Occipital lobe (tissue), 2 donors: ENCODE data around the gene AVL9. TPM values are rescaled to one million over a fixed set of nuclear protein-coding genes. Genes with fewer than 3 reads are reported as not detected.

ENCODE experiments used
- DNase-seq: peaks from one replicate; lab custom pipeline; 2025; lab: John Stamatoyannopoulos, UW
- total RNA-seq: library from RNA; depleted of rRNA; stranded (reverse); fragments of >200 nt; gene quantifications from one replicate; pipeline ENCODE4 v1.2.3, GENCODE V29; 2014

AVL9 gene
- total RNA-seq, 1 donor from 2014 or later: 87.3 TPM

DNA sequence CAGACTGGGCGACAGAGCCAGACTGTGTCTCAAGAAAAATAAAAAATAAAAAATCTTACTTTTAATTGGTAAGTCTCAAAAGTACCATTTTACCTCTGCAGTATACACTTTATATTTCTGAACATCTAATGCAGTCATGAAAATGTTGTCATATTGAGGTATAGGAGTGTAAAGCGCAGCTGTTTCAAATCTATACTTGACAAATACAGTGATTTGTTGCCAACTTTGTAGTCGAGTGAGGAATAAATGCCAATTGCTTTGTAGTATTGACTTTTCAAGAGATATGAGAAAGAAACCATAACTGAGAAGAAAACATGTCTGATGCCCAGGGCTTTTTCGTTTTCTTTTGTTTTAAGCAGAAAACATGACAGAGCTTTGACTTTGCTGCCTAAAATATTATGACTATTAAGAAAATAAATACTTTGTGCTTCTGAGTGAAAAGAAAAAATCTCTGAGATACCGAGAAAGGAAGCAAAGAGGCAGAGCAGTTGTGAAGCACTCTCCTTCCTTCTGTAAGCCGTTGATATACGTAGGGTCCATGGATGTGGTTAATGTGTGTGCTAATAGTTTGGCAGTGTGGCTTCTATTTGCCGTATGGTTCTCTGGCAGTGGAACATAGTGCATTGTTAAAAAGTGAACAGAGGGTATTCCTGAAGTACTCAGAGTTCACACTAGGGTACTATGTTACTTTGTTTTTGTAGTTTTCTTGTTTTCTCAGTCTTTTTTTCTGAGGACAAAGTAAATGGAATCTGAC, 38.2 kb downstream of the AVL9 start:
- no peak for DNase-seq

DNA sequence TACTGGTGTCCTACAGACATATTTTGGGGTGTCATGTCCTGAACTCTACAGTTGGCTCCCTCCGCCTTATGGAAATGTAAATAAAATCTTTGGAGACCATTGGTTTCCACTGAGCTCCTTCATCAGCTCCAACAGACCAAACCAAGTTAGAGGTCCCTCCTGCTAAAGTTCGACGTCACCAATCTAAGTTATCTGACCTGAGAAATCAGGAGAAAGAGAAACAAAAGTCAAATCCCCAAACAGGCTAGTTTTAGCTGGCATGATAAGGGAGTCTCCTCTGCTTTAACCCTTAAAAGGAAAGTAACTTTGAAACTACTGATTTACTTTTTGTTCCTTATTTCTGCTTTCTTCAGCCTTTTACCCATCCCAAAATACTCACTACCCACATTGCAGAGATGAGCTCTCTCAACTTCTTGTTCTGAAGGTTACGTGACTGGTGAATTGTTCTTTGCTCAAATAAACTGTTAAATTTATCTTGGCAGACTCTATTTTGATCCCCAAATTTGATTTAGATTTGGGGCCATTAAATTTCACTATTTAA, 39.9 kb downstream of the AVL9 start:
- DNase-seq: no peak

DNA sequence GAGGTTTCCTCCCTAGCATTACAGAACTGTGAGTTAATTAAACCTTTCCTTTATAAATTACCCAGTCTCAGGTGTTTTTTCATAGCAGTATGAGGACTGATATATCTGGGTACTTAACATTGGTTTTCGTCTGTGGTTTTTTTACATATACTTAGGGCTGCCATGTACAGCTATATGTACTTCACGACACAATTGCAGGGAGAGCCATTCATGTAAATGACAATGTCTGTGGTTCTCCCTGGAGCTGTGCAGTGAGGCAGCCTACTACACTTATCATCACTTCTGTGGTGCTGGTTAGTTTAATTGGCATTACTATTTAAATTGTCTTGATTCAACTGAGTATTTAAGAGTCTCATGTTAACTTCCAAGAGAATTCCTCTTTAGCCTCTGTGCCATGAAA, 40.7 kb downstream of the AVL9 start:
- no peak for DNase-seq

DNA sequence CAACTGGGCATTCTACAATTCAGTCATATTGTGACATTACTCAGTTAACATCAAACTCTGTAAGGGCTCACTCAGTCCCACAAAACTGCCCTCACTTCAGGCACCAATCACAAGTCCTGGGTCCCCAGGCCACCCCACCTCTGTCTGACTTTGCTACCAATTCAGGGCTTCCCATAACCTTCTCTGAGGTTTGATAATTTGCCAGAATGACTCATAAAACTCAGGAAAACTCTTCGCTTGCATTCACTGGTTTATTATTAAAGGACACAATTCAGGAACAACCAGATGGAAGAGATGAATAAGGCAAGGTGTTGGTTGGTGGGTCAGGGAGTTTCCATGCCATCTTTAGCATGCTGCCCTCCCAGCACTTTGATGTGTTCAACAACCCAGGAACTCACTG, 41.3 kb downstream of the AVL9 start:
- no peak for DNase-seq

DNA sequence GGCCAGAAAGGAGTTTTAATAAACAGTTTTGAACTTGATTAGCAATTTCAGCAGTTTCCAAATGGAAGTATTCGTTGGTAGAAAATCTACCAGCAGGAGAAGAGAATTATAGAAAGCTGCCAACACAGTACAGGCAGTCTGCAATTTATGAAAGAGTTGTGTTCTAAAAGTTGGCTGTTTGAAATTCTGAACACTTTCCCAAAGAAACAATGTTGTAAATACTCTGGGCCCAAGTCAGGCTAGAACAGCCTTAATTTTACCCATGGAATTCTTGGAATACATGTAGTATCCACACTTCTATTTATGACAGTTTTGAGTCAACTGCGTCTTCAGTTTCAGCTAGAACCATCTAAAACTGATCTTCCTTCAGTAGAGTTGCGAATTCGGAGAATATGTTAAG, 42.5 kb downstream of the AVL9 start:
- DNase-seq: no peak

DNA sequence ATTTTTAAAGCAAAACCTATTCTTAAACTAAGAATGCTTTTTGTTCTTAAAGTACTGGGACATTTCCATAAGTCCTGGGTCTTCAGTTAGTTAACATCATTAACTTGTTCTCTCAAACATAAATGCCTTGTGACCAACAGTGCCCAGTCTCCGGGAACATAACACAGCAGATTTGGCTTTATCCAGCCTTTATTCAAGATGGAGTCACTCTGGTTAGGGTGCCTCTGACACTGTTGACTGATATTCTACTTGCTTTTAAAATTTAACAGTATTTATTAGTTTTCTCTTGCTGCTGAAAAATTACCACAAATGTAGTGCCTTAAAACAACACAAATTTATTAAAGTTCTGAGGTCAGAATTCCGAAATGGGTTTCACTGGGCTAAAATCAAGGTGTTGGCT, 44.1 kb downstream of the AVL9 start:
- DNase-seq: no peak

DNA sequence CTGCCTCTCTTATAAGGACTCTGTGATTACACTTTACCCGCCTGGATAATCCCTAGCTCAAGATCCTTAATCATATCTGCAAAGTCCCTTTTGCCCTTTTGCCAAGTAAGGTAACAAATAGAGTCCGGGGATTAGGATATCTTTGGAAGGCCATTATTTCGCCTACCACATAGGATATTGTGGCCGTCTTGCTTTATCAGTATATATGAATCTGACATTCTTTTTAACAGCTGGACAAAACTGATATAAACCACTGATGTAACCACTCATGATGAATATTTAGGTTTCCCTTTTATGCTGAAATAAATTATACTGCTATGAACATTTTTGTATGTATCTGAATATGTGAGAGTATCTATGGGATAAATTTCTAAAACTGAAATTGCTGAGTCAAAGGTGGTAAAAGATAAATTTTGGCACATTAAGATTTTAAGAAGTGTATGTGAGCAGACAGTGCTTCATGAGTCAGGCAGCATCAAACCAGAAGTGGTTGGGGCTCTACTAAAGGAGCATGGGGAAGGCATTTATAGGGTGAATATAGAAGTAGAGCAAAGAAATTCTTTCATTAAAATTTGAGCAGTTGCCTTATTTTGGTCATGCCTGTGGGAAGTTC, 44.7 kb downstream of the AVL9 start:
- DNase-seq: no peak

DNA sequence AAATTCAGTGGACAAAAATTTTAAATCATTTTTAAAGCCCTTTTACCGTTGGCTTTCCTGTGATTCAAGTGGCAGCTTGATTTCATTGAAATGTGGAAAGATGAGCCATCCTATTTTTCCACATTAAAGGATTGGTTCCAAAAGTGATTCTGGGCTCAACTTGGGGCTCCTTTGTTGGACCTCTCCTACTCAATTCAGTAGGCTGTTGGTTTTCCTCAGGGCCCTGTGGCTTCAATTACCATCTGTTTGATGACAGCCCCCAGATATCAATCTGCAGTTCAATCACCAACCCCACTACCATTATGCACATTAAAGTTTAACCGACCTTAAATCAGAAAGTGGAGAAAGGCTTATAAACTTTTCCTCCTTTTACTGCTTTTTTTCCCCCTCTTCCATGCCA, 47.3 kb downstream of the AVL9 start:
- DNase-seq: no peak

DNA sequence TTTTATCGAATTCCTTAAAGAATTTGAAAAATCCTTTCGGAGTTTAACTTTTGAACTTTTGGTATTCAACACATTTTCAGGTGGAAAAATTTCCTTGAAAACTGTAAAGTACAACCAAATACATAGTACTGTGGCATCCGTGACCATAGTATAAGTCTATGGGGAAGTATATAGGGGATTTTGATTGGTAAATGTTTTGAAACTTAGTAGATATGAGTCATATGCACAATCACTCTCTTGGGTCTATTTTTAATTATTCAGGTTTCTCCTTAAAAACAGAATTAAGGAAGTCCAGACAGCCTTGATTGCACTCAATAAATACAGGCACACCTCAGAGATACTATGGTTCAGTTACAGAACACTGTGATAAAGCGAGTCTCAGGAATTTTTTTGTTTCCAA, 64.2 kb downstream of the AVL9 start:
- no peak for DNase-seq

DNA sequence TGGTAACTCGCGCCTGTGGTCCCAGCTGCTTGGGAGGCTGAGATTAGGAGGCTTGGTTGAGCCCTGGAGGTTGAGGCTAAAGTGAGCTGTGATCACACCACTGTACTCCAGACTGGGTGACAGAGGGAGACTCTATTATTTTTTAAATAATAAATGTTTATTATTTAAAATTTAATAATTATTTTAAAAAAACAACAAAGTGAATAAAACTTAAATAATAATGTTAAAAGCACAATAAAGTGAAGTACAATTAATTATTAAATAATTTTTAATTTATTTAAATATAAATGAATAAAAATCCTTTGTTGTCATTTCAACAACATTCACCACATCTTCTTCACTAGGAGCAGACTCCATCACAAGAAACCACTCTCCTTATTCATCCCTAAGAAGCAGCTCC, 64.8 kb downstream of the AVL9 start:
- no peak for DNase-seq

DNA sequence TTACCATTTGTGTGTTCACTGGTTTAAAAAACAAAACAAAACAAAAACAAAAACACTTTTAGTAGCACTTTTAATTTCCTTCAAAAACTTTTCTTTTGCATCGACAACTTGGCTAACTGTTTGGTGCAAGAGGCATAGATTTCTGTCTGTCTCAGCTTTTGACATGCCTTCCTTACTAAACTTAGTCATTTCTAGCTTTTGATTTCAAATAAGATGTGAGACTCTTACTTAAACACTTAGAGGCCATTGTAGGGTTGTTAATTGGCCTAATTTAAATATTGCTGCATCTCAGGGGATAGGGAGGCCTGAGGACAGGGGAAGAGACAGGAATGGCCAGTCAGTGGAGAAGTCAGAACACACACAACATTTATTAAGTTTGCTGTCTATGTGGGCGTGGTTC, 66.3 kb downstream of the AVL9 start:
- DNase-seq: no peak

DNA sequence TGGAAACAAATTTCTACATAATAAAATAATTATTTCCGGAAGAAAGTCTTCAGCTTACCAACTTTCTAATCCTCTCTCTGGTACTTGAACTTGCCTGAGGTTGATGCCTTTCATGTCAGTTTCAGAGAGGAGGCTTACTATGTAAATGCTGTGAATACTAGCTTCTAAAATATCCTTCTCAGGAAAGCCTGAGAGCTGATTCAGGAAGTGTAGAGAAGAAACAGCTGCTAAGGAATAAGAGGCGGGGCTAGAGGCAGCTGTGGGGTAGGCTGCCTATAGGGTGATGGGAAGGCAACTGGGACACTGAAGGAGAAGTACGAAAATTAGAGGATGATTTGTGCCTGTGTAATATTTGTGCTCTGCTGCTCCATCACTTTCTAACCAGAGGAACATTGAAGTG, 69.3 kb downstream of the AVL9 start:
- no peak for DNase-seq

DNA sequence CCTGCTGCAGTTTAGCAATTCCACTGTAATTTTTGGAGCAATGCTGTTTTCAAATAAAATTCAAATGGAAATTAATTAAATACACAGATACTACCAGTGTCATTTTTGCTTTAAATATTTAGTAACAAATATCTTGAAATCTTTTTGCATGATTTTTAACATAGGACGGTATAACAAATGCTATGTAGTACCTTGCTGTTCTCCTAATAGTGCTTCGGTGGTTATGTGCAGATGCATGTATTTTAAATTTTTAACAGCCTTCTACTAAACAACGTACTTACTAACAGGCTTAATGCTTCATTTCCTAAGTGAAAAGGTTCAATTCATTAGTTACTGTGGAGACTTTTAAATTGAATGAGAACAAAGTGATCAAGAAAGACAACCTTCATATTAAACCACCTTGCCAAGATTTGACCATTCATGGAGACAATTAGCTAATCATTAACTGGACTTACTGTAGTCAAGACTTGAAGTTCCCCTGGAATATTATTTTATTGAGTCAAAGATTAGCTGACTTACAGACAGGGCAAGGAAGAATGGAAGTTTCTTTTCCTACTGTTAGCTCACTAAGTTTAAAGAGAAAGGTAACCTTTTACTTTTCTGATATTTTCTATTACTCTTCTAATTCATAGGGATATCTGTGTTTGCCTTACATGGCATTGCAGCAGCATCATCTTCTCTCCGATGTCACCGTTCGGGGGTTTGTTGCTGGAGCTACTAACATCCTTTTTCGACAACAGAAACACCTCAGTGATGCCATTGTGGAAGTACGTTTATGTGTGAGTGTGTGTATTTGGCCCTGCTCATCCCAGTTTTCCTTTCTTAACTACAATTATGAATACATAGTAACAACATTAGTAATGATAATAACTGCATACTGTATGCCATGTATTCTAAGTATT, 74.3 kb downstream of the AVL9 start:
- DNase-seq: no peak

DNA sequence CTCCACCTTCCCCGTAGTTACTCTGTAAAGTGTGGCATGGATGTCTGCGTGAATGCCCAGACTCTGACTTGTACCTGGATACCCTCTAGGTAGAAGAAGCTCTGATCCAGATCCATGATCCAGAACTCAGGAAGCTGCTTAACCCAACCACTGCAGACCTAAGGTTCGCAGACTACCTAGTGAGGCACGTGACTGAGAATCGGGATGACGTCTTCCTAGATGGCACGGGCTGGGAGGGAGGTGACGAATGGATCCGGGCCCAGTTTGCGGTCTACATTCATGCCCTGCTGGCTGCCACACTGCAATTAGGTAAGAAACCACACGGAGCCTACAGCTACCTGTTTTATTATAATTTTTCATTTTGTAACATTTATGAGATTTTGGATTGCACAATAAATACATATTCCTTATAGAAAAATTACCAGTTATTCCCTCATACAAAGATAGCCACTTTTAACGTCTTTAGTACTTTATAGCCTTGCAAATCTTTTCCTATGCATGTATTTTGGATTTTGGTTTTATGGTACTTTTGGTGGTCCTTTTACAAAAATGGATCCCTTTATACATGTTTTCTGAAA, 77.9 kb downstream of the AVL9 start:
- no peak for DNase-seq

DNA sequence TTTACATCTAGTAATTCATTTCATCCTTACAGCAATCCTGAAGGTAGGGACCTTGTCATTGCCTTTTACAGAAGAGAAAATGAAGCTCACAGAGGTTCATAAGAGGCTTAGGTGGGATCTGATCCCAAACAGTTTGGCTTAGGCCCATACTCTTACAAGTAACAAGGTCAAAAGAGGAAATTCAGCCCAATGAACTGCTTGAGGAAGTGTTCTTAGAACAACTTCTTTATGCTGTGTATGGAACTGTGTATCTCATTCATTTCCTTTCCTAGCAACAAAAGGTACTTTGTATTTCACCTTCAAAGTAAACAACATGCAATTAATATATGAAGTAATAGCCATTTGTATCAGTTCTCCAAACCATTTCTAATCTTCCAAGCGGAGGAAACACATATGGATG, 79.3 kb downstream of the AVL9 start:
- no peak for DNase-seq

DNA sequence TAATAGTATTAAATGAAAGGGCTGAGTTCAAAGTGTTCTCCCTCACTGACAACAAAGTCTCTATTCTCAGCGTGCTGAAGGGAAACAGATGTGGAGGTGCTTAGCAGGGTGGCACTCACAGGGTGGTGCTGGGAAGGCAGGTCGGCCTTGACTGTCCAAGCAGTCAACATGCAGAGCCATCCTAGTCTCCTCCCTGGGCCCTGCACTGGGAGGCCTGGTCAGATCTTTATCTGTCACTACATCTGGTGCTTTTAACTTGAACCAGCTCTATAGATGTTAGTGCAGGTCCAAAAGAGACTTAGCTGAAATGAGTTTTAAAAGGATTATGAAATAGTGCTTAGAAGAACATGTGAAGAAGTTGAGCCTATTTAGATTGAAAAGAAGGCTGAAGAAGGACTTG, 82.1 kb downstream of the AVL9 start:
- no peak for DNase-seq

DNA sequence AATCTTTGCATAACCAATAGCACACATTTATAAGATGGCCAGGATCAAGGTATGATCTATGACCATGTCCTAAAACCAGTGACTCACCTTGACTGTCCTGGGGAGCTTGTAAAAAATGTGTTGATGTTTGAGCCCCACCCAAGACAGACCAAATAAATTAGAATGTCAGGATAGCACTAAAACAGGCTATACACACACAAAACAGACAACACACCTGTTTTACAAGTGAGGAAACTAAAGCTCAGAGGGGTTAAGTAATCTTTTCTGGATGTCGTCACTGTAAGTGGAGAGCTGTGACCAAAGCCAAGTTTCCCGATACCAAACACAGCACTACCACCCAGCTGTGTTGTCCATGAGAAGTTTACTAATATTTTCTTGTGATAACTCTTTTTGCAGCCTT, 84.5 kb downstream of the AVL9 start:
- no peak for DNase-seq

DNA sequence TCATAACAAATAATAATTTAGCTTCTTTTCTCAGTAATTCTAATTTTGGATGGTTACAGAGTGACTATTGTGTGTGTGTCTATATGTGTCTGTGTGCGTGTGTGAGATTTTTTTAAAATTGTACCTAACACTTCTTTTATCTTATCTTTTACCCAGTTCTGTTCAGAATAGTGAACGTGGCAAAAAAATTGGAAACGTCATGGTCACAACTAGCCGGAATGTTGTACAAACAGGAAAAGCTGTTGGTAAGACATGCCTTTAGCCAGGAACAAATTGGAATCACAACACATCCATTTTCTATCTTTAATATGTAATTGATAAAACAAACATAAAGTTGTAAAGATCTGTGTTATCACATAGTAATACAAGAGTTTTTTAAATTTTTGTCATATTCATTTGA, 85.4 kb downstream of the AVL9 start:
- no peak for DNase-seq

DNA sequence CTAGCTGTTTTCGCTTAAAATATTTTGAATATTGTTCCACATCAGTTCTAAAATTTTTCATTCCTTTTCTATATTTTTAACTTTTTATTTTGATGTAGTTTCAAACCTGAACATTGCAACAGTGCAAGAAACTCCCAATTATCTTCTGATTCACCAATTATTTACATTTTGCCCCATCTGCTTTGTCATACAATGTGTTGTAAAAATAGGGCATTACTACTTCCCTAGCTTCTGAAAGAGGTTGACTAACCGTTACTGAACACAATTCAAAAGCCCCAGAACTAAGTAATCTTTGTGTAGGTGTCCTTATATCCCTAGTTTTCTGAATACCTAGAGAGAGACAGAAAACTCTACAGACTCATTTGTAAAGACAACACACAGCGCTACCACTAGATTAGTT, 86.7 kb downstream of the AVL9 start:
- DNase-seq: no peak

DNA sequence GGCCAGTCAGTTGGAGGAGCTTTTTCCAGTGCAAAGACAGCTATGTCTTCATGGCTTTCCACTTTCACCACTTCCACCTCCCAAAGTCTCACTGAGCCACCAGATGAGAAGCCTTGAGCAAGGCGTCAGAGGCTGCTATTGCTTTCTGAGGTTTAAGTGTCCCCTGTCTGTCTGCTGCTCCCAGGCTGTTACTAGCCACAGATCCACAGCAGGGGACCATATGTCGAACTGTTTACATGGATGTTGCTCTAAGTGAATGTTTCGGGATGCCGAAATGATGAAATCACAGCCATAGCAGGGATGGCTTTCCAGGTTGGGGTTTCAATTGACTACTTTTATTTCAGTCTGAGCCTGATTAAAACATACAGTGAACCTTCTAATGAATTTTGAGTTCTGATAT, 88.5 kb downstream of the AVL9 start:
- DNase-seq: no peak

DNA sequence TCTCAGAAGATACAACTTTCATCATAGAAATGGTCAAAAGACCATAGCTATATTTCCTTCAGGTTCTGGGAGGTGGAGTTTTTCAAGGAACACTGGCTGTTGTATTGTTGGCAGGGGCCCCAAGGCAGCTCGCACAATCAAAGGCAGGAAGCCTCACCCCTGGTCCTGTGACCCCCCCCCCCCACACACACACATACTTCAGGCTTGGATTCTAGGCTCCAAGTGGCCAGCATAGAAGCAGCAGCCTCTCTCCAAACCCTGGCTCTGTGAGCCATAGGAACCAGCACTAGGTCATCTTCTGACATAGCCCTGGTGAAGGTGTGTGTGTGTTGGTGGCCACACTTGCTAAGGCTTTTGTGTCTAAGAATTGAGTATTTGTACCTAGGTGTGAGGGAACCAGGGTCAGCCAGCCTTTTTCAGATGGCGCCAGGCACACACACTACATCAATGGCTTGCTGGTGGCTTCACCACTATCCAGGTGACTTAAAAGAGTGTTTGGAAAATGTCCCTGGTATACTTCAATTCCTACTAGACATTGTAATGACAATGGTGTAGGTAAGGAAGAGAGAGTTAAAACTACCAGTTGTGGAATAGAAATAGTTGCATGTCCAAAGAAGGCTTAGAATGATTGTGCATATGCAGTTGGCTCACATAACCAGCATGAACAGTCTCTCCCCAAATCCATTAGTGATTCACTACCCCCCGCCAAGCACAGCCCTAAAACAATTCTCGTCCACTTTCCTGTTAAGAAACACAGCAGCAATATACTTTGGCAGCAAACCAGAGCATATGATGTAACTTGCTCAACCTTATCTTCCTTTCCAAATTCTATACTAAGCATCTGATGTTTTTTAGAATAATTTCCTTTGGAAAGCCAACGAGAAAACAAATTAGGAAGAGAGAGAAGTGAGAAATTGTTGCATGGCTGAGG, 91.3 kb downstream of the AVL9 start:
- no peak for DNase-seq
